ENCODE results near the gene SRPRB.
"Not testable (repeated sequence)": the region's sequence is repeated elsewhere in the genome, so short reads cannot be mapped to it uniquely, and the experiment has no call there.

SRPRB gene

GRCh38 chr3:133777807-133778568, 27.6 kb upstream of the SRPRB start:
- DNase-seq (ENCODE audit: low spot score): no peak

DNA sequence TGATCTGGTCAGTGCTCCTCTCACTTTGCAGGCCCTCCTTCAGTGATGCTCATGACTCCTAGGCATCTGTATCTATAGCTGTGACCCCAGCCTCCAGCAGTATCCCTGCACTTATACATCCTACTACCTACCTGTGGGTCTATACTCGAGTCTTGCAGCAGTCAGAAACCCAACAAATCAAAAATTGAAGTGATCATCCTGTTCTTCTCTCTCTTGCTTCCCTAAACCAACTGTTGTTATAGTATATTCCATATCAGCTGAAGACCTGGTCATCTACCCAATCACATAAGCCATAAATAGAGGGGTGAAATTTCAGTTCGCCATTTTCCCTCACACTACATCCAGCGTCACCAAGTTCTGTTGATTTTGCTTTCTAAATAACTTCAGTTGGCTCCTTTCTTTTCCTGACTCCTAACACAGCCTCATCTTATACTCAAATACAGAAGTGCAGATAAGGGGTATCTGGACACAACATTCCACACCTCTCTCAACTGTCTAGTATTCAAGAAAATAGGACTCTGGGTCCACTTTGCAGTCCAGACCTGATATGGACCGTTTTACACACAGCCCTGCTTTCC, 25.9 kb upstream of the SRPRB start:
- DNase-seq (ENCODE audit: low spot score): no peak

DNA sequence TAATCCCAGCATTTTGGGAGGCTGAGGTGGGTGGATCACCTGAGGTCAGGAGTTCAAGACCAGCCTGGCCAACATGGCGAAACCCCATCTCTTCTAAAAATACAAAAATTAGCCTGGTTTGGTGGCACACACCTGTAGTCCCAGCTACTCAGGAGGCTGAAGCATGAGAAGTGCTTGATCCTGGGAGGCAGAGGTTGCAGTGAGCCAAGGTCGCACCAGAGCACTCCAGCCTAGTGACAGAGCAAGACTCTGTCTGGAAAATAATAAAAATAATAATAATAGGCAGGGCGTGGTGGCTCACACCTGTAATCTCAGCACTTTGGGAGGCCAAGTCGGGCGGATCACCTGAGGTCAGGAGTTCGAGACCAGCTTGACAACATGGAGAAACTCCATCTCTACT, 24.9 kb upstream of the SRPRB start:
- not testable (repeated sequence) for DNase-seq (ENCODE audit: low spot score)

GRCh38 chr3:133781570-133781969, 24.0 kb upstream of the SRPRB start:
- no peak for DNase-seq (ENCODE audit: low spot score)

DNA sequence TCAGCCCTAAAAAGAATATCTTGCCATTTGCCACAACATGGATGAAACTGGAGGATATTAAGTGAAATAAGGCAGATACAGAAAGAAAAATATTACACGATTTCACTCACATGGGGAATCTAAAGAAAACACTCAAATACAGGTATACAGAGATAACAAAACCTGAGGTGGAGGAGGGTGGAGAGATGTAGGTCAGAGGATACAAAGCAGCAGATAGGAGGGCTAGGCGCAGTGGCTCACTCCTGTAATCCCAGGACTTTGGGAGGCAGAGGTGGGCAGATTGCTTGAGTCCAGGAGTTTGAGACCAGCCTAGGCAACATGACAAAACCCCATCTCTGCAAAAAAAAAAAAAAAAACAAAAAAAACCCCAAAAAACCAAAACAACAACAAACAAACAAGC, 23.2 kb upstream of the SRPRB start:
- no peak for DNase-seq (ENCODE audit: low spot score)

DNA sequence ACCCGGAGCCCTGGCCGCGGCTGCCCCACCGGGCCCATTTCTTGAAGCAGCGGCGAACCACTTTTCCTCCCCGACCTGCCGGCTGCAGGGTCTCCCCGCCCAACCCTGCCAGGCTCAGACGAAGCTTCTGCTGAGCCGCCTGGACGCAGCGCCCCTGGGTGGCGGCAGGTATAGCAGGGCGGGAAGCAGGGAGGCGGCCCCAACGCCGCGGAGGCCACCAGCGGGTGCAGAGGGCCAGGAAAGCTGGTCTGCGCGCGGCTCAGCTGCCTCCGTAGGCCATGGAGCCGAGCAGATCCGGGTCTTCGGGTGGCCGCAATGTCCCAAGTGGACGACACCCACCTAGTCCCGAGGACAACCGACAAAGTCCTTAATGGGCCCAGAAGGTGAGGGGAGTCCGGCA, 21.9 kb upstream of the SRPRB start:
- no peak for DNase-seq (ENCODE audit: low spot score)

GRCh38 chr3:133788024-133788423, 17.6 kb upstream of the SRPRB start:
- DNase-seq (ENCODE audit: low spot score): no peak

DNA sequence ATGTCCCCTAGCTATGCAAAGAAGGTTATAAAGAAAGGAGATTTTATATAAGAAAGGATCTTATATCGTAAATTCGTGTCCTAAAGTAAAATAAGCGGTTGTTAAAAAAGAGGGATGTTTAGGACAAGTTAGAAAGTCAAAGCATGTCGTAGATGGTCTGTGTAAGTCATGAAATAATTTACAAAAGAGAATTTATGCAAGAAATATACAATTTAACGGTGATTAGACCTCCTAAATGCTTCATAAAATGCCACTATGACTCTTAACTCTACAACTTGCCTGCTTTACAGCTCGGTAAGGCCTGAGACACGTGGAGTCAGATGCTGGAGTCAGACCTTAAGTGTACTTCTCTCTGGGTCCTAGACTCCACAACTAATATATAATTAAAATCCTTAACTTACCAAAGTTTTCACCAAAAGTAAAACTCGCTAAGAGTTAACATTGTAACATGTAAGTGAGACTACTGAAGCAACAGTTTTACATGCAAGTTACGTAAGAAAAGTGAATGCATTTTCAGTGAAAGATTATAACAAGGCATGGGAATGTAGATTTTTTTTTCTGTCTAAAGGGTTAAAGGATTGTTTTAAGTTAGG, 13.3 kb upstream of the SRPRB start:
- no peak for DNase-seq (ENCODE audit: low spot score)

DNA sequence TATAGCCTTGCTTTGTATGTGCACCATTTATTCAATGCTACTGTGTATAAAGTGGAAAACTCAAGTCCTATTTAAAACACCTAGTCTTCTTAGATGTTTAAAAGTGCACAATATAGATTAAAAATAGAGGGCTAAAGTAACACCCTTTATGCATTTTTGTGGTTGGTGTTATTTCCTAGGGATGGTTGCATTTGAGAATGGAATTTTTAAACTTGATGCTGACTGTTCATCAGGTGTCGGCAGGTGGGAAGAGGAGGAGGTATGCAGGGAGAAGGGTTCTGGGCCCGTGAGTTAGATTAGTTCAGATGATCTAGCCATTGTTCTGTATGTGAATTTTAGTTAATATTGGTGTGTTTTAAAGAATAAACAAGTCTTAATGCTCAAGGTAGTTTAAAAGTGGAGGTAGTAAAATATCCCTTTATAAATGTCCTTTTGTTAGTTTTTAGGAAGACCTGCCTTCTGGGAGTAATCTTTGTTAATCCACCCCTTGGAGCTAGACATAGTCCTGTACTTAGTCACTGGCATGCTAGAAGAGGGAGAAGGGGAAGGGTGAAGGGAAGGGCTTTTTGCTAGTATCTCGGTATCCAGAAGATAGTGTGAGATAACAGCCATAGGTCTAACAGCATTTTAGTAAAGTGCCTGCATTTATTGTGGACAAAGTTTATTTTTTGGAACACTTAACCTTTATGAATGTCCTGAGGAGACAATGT, 8.1 kb upstream of the SRPRB start:
- no peak for DNase-seq (ENCODE audit: low spot score)

DNA sequence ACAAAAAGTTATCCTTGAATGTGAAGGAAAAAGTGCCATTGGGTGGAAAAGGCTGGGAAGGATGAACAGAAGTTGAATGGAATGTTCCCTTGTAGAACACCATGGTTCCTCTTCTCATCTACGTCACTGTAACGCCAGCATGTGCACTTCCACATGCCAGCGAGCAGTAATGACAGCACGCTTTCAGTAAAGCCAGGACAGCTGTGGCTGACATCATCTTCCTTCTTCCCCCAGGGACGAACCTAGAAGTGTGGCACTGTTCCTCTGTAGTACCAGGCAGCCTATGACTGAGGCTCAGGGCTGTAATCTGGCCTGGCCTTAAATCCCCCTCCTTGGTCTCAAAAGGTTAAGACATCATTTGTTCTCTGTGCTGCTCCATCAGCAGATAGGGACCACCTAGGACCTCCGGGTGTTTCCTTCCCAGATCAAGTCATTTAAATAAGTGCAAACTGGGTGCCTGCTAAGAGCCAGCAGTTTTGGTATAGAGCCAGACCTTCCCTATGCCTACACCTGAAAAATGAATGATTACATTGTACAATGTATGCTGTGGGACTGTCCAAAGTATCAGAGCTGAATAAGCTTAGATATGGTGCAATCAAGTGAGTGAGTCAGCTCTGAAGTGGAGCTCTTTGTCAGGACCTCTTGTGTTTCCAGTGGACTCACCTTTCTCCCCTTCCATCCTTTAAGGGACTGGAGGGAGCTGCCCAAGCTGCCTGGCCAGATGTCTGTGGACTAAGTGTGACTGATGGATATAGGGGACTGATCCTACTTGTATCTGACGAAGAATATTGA, 5.6 kb upstream of the SRPRB start:
- no peak for DNase-seq (ENCODE audit: low spot score)

DNA sequence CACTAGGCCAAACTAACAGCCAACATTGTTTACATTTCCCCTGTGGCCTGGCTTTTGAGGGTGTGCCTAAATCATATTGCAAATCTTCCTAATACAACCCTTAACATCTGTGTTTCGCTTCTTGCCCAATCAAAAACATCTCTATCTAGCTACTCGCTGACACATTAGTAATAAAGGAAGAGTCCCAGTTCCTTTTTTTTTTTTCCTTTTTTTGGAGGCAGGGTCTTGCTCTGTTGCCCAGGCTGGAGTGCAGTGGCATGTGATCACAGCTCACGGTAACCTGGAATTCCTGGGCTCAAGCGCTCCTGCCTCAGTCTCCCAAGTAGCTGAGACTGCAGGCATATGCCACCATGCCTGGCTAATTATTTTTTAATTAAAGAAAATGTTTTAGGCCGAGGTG, 2.1 kb upstream of the SRPRB start:
- no peak for DNase-seq (ENCODE audit: low spot score)

DNA sequence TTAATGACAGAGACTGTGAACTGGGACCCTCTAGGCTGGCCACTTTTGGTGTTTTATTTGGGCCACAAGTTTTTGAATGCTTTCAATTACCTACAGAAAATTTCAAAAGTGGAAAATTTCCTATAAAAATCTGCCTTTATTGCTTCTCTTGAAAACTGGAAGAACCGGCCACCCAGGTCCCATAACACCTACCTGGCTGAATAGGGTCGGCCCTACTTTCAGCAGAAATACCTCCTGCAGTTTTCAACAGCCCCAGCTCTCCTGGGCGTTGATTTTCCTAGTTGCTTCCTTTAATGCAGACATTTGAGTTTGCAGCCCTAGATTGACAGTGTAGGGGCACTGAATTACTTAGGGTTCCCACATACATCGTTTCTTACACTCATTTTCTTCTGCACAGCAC, 719 bp upstream of the SRPRB start:
- no peak for DNase-seq (ENCODE audit: low spot score)

DNA sequence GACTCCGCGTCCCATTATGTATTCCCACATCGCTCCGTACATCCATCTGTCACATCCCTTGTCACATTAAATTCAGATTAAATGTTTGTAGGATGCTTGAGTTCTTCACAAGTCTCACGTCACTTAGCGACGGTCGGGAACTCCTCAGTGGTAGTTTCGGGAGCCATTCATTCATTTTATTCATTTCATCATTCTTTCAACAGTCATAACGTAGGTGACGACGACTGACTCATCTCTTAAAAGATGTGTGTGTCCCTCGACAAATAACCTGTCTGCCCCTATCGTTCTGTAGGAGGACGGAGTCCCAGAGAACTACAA, 272 bp upstream of the SRPRB start:
- no peak for DNase-seq (ENCODE audit: low spot score)

GRCh38 chr3:133812872-133813271, 7.3 kb downstream of the SRPRB start:
- DNase-seq (ENCODE audit: low spot score): no peak

GRCh38 chr3:133815386-133815785, 9.8 kb downstream of the SRPRB start:
- no peak for DNase-seq (ENCODE audit: low spot score)

DNA sequence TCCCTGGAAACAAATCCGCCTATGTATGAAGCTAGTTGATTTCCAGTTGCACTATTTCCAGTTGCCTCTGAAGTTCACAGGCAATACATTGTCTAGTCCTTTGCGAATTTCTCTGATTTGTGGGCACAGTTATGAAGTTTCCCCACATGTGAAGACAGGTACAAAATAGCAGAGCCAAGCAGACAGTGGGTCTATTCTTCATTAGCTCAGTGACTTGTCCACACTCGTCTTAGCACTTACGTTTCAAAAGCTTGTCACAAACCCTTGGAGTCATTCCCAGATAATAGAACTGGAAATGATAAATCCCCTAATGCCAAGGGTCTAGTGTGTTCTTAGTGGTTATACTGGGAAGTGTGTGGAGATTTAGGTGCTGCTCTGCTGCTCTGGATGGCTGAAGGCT, 14.5 kb downstream of the SRPRB start:
- DNase-seq (ENCODE audit: low spot score): no peak

DNA sequence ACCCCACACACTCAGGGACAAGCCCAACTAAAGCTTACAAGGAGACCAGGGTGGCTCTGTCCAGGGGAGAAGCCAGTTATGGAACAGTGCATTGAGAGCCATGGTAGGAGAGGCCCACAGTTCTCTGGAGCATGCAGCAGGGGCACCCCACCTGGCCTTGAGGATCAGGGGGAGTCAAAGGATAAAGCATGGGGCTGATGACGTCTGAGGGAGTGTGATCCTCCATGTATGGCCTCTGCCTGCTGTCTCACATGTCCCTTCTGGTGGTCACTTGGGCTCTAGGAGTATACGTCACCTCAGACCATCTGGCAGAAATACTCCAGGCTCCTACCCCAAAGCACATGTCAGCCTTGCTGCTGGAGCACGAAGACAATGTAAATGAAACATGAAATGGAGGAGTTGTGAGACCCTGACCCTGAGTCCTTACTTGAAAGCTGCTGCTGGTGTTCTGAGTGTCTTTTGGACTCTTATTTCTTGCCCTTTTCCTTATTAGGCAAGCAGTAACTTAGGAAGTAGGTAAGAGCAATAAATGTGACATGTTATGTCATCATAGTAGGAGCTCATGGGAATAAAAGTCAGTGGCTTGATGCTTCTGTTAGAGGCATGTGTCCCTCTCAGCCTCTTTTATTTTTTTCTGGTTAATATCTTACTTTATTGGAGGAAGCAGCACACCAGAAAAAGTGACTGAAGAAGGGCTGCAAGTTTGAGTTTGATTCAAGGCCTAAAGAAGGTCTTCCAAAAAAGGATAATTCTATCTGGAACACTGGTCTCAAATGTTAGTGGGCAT, 15.5 kb downstream of the SRPRB start:
- DNase-seq (ENCODE audit: low spot score): no peak

- DNase-seq (ENCODE audit: low spot score): peak; percentile 67
These were observed 16.4 kb downstream of the SRPRB start for GRCh38 chr3:133821767-133822638.

DNA sequence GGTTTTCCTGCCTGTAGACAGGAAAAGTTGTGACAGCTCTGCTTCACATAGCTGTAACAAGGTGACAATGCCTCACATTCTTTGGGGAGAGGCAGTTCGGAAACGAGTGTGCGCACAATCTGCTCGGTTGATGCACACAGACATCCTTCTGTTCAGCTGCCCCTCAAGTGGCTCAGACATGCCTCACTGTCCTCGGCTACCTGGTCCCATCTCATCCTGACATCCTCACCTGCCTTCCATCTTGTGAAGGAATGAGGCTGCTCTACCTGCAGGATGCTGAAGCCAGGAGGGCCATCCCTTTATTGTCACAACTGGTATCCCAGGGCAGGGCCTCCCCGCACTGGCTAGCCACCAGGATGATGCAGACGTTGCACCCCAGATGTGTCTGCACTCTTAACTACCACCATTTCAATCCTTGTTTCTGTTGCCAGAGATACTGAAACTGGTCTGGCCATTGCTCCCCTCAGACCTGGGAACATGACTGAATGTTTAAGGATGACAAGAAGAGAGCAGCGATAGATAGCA, 19.4 kb downstream of the SRPRB start:
- no peak for DNase-seq (ENCODE audit: low spot score)

GRCh38 chr3:133825969-133826727, 20.5 kb downstream of the SRPRB start:
- no peak for DNase-seq (ENCODE audit: low spot score)
